Type B pancreatic cell (in vitro differentiated cells): ENCODE data around the gene CBX6. TPM values are rescaled to one million over a fixed set of nuclear protein-coding genes. Genes with fewer than 3 reads are reported as not detected.
A peak's percentile ranks its signal among the peaks of the same experiment; 100 is the strongest.

Experiments used
- DNase-seq: peaks from one replicate; pipeline ENCODE4 v3.0.0; 2021; ENCODE audit warnings: mixed read lengths; ENCODE audit not compliant: unreplicated experiment; ENCODE audit errors: extremely low spot score
- H3K27ac Mint-ChIP-seq: 2 replicates; pipeline ENCODE4 v1.8.0; 2021; ENCODE audit warnings: mild to moderate bottlenecking, mixed read lengths
- H3K27me3 Mint-ChIP-seq: 2 replicates; pipeline ENCODE4 v1.8.0; 2021; ENCODE audit warnings: mixed read lengths
- H3K36me3 Mint-ChIP-seq: 2 replicates; pipeline ENCODE4 v1.8.0; 2021; ENCODE audit warnings: mixed read lengths
- H3K4me1 Mint-ChIP-seq: one replicate; pipeline ENCODE4 v1.8.0; 2021; ENCODE audit warnings: mixed read lengths; ENCODE audit not compliant: unreplicated experiment
- H3K4me3 Mint-ChIP-seq: 2 replicates; pipeline ENCODE4 v1.8.0; 2021; ENCODE audit warnings: mild to moderate bottlenecking, mixed read lengths
- H3K9me3 Mint-ChIP-seq: 2 replicates; pipeline ENCODE4 v1.8.0; 2021; ENCODE audit warnings: mixed read lengths
- total RNA-seq: library from RNA; stranded (reverse); gene quantifications from 2 replicates; pipeline ENCODE4 v1.2.1, GENCODE V29; 2021; ENCODE audit warnings: low replicate concordance
- TF ChIP-seq, protein P1 (sequence below): fragments of 200-600 bp; sonication (generic); conservative IDR thresholded peaks from 2 replicates; pipeline ENCODE4 v1.5.0; 2021; ENCODE audit warnings: antibody characterized with exemption, mild to moderate bottlenecking

The CBX6 gene
- total RNA-seq, 1 donor from 2014 or later: 93.5 TPM

GRCh38 chr22:38843657-38844314, 28.2 kb downstream of the CBX6 start, which contains the start of gene NPTXR:
NPTXR (minus strand) TSS chr22:38844028.
- TF ChIP-seq, protein P1, sequence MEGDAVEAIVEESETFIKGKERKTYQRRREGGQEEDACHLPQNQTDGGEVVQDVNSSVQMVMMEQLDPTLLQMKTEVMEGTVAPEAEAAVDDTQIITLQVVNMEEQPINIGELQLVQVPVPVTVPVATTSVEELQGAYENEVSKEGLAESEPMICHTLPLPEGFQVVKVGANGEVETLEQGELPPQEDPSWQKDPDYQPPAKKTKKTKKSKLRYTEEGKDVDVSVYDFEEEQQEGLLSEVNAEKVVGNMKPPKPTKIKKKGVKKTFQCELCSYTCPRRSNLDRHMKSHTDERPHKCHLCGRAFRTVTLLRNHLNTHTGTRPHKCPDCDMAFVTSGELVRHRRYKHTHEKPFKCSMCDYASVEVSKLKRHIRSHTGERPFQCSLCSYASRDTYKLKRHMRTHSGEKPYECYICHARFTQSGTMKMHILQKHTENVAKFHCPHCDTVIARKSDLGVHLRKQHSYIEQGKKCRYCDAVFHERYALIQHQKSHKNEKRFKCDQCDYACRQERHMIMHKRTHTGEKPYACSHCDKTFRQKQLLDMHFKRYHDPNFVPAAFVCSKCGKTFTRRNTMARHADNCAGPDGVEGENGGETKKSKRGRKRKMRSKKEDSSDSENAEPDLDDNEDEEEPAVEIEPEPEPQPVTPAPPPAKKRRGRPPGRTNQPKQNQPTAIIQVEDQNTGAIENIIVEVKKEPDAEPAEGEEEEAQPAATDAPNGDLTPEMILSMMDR: no peak
- peaks cover 80% of the 10 kb centered on the region for H3K27me3 Mint-ChIP-seq
- peak within 1 kb of the TSS; percentile 69 for H3K27ac Mint-ChIP-seq
- no peak for DNase-seq
- no peaks in the 10 kb centered on the region for H3K4me1 Mint-ChIP-seq
- no peaks in the 10 kb centered on the region for H3K9me3 Mint-ChIP-seq
- H3K36me3 Mint-ChIP-seq: no peaks in the 10 kb centered on the region
- peak within 1 kb of the TSS; percentile 86 for H3K4me3 Mint-ChIP-seq

- Mint-ChIP-seq H3K27ac (no peak overlapping the region), H3K9me3 (no peaks in the 10 kb centered on the region), H3K4me3 (no peak overlapping the region), H3K36me3 (no peaks in the 10 kb centered on the region), H3K4me1 (no peaks in the 10 kb centered on the region), H3K27me3 (peaks cover 75% of the 10 kb centered on the region)
- no peak for DNase-seq
- TF ChIP-seq, protein P1: peak; percentile 60
Measured at GRCh38 chr22:38843201-38843656, 28.8 kb downstream of the CBX6 start.

DNA sequence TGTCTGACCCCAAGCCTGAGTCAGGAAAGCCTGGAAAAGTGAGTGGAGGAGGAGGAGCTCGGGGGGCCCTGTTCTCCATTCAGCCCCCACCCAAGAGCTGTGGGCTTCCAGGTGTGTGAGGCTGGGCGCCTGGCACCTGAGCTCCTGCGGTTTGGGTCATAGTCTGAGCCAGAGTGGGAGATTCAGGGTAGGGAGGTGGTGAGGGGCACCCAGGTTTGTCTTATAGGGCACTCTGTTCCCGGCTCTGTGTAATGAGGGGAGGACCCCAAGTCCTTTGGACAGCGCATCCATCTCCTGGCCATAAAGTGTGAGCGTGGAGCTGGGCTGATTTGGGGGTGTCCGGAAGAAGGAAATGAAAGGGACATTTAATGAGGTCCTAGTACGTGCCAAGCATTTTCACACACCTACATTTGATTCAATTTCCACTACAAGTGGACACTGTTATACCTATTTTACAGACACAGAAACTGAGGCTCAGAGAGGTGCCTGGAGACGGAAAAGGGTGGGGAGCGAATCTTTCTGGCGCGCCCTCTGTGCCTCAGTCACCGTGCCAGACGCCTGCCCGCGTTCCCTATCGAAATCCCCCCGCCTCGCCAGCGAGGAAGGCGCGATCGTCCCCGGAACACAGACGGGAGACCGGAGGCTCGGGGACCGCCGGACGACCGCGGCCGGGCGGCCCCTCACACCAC, 29.4 kb downstream of the CBX6 start:
- no peaks in the 10 kb centered on the region for H3K36me3 Mint-ChIP-seq
- H3K4me3 Mint-ChIP-seq: peak overlapping the region; percentile 86
- TF ChIP-seq, protein P1: no peak
- peaks cover 75% of the 10 kb centered on the region for H3K27me3 Mint-ChIP-seq
- no peak overlapping the region for H3K27ac Mint-ChIP-seq
- H3K4me1 Mint-ChIP-seq: no peaks in the 10 kb centered on the region
- no peak for DNase-seq
- H3K9me3 Mint-ChIP-seq: no peaks in the 10 kb centered on the region

DNA sequence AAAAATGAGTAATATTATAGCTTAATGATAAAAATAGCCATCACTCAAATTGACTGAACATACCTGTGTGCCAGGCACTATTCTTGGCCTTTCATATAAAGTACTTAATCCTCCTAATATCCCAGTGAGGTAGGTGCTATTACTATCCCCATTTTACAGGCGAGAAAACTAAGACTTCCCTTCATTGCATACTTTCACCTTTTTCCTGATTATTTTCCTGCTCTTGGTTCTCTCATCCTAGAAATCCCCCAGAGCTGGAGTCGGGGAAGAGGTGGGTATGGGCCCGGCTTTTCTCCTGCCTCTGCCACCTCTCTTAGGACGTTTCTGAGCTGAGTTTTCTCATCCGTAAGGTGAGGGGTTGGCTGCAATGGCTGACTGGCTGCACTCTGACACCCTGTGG, 30.4 kb downstream of the CBX6 start:
- H3K4me1 Mint-ChIP-seq: no peaks in the 10 kb centered on the region
- no peak overlapping the region for H3K27ac Mint-ChIP-seq
- no peaks in the 10 kb centered on the region for H3K36me3 Mint-ChIP-seq
- H3K4me3 Mint-ChIP-seq: peak overlapping the region; percentile 86
- TF ChIP-seq, protein P1: no peak
- H3K9me3 Mint-ChIP-seq: no peaks in the 10 kb centered on the region
- DNase-seq: no peak
- peaks cover 69% of the 10 kb centered on the region for H3K27me3 Mint-ChIP-seq

DNA sequence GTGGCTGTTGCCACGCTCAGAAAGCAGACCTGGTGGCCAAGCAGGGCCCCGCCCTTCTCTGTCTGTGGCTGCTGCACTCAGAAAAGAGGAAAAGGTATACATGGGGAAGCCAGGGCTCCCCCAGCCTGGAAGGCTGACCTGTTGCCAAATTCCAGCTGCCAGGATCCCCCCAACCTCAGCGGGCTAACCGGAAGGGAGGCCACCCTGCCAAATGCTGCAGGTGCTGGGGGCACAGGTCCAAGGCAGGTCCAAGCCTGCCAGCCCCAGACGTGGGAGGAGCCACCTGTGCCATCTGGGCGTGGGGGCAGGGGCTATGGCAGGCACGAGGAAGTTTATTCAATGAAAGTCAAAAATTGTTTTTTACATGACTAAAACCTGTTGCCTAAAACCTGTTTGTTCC, 30.8 kb downstream of the CBX6 start:
- no peaks in the 10 kb centered on the region for H3K4me1 Mint-ChIP-seq
- H3K27ac Mint-ChIP-seq: no peak overlapping the region
- H3K4me3 Mint-ChIP-seq: no peak overlapping the region
- no peaks in the 10 kb centered on the region for H3K36me3 Mint-ChIP-seq
- TF ChIP-seq, protein P1: no peak
- H3K27me3 Mint-ChIP-seq: peaks cover 68% of the 10 kb centered on the region
- DNase-seq: no peak
- H3K9me3 Mint-ChIP-seq: no peaks in the 10 kb centered on the region
